HK-2 (cell line): ENCODE measurements around the gene TREM2.
"Not testable (repeated sequence)": the region's sequence is repeated elsewhere in the genome, so short reads cannot be mapped to it uniquely, and the experiment has no call there.

Experiments used
- DNase-seq: peaks from one replicate; pipeline ENCODE4 v3.0.0-alpha.2; 2018; ENCODE audit not compliant: unreplicated experiment

TREM2 gene

DNA sequence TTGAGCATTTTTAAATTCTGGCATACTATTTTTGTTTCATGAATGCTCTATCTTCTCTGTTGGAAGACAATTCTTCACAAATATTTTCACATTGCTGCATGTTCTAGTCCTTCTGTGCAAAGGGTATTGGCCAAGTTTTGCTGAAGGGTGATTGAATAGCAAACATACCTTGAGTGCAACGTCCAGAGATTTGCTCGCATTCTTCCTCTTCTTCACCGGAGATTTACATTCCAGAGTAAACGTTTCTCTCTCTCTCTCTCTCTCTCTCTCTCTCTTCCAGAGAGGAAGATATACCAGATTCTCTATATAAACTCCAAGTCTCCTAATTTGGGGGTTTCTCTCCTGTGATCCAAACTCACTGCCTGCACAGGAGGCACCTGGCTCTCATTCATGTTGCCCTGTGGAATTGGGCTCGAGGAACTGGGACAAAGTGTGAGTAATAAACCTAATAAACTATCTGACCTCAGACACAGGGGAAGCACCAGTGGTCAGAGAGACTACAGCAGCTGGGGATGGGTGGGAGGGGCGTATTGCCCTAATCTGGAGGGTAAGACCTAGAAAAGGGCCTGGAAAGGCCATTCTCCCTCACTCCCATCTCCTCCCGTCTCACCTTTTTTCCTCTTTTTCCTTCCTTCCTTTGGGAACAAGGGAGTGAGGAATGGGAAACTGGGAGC is 7.6 kb downstream of the TREM2 start:
- DNase-seq, result no peak

DNA sequence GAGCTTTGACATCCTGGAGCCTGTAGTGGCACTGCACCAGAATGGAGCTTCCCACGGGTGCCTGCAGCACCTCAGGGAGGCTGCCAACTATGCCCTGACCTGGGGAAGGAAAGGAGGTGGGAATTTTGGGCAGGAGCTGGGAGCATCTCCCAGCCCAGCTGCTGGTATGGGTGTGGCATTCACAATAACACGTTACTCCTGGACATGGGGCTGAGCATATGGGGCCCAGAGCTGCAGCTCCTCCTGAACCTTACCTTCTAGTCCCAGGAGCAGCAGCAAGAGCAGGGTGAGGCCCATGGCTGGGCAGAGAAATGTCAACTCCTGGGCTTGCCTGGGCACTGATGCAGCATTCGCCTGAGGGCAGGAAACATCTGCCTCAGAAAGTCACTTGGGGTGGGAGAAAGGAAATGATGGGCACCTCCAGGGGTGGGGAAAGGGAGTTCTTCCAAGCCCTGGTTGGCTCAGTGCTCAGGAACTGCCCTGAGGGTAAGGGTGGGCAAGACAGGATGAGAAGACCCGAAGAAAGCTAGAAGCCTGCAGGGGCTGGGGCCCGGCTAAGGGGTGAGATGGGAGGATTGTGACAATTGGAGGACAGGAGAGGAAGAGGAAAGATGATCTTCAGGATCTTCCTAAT is 8.8 kb downstream of the TREM2 start, which contains the start of gene TREML1:
TSS of gene TREML1 (minus strand) at position 356 of the 634 bp plus-strand sequence. CDS start at position 297, 59 bp downstream.
- DNase-seq, result no peak

DNA sequence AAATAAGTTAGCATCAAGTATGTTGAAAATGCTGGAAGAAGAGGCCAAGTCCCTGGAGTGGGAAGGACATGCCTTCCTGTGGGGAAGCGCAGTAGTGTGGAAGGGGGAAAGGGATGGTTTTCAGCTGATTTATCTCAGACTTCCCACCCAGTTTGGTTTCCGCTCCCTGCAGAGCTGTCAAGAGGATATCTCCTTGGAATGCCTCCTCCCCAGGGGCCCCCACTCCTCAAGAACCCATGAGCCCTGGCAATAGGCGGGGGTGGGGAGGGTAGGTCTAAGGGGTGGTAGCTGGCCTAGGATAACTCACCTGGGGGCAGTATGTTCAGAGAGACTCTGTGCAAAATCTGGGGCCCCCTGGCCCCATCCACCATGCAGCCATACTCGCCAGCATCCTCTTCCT is 9.5 kb downstream of the TREM2 start:
- DNase-seq, result no peak

DNA sequence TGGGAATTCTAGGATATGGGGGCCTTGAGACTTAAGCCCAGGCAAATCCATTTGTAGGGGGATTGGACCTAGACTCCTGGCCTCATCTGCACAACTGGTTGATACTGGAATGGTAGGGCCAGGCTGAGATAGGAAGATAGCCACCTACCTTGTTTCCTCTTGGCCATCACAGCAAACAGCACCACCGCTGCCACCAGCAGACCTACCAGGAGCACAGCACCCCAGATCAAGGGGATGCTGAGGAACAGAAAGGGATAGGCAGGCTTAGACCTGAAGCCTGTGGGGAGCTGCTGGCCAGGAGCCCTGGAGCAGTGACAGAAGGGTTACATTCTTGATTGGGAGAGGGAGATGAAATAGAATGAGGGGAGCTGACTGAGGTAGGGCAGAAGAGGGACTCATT is 12.2 kb downstream of the TREM2 start:
- DNase-seq, result no peak

DNA sequence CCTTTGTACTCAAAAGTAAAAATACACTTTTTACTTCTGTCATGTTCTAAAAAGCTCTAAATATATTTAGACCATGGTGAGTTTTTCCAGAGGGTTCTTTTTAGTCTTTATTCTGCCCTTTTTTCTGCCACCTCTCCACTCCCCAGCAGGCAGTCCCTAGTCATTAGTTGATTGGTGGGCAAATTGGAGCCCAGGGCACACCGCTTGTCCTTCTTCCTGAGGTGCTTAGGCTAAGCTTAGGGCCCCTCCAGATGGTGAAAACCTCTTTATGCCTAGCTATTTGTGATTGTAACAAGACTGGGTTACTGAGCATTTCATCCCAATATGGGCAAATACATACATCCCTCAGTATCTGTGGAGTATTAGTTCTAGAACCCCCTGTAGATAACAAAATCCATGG is 15.0 kb downstream of the TREM2 start:
- no peak for DNase-seq

DNA sequence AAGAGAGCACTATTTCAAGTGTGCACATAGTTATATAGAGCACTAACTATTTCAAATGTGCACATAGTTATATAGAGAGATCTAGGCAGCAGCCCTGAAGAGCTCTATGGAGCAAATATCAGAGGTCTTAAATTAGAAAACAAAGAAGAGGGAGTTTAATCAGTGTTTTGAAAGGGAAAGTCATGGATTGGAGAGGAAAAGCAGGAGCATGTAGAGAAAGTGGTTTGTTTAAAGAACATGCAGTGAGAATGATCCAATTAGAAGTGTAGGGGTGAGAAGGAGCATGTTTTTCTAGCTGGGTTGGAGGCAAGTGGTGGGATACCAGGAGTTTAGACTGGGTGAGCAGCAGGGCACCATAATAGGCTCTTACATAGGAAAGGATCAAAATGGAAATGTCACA is 26.0 kb downstream of the TREM2 start:
- no peak for DNase-seq

DNA sequence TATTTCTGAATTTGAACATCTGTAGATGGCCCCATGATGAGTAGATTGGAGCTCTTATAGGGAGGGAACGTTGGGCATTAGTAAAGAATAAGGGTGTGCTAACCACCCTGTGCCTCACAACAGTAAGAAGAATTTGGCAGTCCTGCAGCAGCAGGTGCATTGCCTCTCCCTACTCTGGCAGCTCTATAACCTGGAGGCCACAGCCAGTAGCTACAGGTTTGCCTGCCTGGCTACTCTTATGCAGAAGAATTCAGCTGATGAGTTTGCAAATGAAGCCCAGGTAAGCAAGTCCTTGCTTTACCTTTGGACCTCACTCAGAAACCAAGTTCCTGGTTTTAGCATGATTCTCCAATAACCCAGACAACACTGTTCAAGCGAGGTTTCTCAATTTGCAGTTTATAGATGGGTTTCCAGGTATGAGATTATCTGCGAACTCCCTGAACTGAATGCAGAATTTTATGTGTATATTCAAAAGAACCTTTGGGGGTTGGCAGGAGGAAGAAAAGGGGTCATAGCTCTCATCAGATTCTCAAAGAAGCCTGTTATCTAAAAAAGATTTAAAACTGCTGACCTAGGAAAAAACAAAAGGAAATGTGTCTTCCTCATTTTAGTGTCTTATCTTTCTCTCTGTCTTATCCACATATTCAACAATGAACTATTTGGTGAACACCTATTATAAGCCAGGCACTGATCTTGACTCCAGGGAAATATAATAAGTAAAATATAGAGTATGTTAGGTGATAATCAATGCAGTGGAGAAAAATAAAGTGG is 27.7 kb downstream of the TREM2 start:
- DNase-seq, result no peak

DNA sequence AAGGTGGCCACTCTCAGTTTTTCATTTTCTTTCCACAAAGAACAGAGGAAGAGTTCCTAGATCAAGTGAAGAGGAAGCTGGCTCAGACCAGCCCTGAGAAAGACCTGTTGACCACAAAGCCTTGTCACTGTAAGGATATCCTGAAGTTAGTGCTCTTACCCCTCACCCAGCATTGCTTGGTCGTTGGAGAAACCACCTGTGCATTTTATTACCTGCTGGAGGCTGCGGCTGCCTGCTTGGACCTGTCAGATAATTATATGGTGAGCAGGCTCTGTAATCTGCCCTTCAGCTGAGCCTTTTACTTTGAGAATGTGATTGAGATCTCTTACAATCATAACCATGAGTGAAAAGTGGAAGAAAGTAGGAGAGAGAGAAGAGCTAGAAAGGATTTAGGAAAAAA is 30.7 kb downstream of the TREM2 start:
- DNase-seq, result no peak

DNA sequence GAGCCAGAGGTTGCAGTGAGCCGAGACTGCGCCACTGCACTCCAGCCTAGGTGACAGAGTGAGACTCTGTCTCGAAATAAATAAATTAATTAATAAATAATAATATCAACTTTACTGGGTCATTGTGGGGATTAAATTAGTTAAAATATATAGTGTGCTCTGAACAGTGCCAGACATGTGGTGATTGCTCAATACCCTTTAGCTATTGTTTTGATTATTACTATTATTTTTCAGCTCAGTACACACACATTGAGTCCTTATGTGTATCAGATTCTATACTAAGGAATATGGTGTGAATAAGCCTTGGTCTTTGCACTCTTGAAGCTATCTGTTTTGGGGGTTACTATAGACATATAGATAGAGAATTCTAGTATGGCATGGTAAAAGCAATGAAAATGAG is 37.6 kb downstream of the TREM2 start:
- no peak for DNase-seq

DNA sequence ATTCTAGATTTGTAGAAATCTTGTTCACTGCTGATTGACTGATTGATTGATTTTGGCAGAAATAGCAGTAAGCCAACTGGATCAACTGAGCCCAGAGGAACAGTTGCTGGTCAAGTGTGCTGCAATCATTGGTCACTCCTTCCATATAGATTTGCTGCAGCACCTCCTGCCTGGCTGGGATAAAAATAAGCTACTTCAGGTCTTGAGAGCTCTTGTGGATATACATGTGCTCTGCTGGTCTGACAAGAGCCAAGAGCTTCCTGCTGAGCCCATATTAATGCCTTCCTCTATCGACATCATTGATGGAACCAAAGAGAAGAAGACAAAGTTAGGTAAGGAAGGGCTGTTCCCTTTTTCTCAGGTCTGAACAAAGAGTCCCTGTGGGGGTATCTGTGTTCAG is 40.0 kb downstream of the TREM2 start:
- no peak for DNase-seq

DNA sequence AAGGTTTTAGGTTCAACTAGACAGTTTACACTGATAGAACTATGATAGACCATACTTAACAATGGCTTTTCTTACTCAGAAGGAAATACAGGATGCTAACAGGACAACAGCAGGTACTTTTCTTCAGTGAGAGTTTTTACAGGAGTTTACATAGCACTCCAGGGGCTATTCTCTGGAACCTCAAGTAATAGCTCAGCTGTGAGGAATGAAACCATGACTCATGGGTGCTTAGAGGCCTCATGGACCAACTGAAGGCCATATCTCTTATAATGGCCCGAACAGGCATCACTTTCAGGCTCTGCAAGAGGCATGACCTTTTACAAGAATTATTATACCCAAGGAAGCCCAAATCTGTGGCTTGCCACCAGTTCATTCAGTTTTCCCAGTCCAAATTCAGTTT is 40.5 kb downstream of the TREM2 start:
- DNase-seq, result no peak

DNA sequence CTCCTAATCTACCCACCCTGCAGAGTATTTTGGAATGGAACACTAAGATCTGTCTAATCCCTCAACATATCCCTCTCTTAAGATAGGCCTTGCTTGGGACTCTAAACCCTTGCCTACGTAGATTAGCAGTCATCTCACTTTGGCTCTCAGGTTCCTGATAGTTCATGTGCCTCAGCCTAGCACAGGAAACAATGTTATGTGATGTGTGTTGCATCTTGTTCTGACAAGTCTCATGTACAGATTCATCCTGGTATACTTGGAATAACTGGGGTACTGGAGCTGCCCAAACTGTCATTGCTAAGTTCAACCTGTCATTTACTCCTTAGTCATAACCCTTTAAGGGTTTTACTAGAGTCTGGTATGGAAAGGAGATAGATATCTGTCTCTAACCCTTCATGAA is 42.9 kb downstream of the TREM2 start:
- no peak for DNase-seq

DNA sequence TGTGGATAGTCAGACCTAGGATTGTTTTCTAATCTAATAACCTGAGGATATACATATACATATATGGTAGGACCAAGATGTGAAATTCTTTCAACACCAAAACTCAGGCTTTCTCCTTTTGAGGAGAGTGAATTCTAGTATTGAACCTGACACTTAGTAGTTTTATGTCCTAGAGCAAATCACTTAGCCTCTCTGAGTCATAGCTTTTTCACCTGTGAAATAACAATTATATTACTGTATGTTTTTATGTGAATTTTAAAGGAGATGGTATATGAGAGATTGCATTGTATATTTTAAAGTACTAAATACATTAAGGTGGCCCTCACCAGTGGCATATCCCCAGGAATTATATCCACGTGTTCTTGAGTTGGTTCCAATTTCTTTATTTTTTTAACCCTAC is 43.4 kb downstream of the TREM2 start:
- DNase-seq, result no peak

DNA sequence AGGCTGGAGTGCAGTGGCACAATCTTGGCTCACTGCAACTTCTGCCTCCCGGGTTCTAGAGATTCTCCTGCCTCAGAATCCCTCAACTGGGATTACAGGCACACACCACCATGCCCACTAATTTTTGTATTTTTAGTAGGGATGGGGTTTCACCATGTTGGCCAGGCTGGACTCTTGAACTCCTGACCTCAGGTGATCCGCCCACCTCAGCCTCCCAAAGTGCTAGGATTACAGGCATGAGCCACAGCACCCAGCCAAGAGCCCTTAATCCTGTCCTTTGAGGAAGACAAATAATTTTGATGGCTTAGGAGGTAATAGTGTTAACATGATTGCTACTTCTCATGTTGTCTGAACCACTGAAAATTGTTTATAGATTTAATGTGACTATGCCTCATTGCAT is 47.9 kb downstream of the TREM2 start:
- DNase-seq, result not testable (repeated sequence)

DNA sequence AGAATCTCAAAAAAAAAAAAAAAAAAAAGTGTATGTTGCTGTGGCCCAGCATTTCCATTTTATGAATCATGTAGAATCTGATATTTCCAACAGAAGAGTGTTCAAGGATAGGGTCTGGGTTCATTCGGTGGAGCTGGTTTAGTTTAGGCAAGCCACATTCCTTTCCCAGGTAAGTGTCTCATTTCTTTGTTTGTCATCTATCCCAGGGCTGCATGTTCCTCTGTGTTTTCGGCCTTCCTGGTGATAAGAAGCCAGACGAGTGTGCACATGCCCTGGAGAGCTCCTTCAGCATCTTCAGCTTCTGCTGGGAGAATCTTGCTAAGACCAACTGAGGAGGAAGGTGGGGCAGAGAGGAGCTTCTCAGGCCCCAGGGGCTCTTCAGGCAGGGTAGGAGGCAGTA is 51.9 kb downstream of the TREM2 start:
- DNase-seq, result no peak
